NCI-H128 (cell line): Measurements from ENCODE around the gene HOXC10.

Experiments used
- DNase-seq: peaks from one replicate; lab custom pipeline; 2025; ENCODE audit not compliant: unreplicated experiment; lab: John Stamatoyannopoulos, UW

Gene HOXC10

GRCh38 chr12:54039417-54040147 is 54.6 kb downstream of the HOXC10 start:
- no peak for DNase-seq
